OCI-LY3 (cell line): ENCODE results near the gene VIPR2.

Source experiments
- H2AFZ ChIP-seq: fragments of 200-600, 300-600 bp; shearing (Covaris generic); 2 replicates; pipeline ENCODE4 v1.6.0; 2014; ENCODE audit warnings: antibody characterized with exemption, low read depth, low read length
- H3K27ac ChIP-seq: fragments of 200-600, 300-600 bp; sonication (generic); 2 replicates; pipeline ENCODE4 v1.5.1; 2014; ENCODE audit warnings: mild to moderate bottlenecking, low read length, moderate library complexity, mixed read lengths
- H3K27me3 ChIP-seq: fragments of 200-600, 300-600 bp; sonication (generic); 2 replicates; pipeline ENCODE4 v1.6.1; 2014; ENCODE audit warnings: low read depth, low read length, mixed read lengths
- H3K36me3 ChIP-seq: fragments of 200-600, 300-600 bp; sonication (generic); replicated peaks from 2 replicates; pipeline ENCODE3; 2014; ENCODE audit warnings: low read depth, low read length, mixed read lengths
- H3K4me1 ChIP-seq: fragments of 300-600, 200-600 bp; sonication (generic); 2 replicates; pipeline ENCODE4 v1.6.1; 2014; ENCODE audit warnings: low read length, mixed read lengths
- H3K4me2 ChIP-seq: fragments of 200-600, 300-600 bp; sonication (generic); 2 replicates; pipeline ENCODE4 v1.6.1; 2014; ENCODE audit warnings: low read length, mixed read lengths
- H3K4me3 ChIP-seq: fragments of 300-600, 200-600 bp; sonication (generic); 2 replicates; pipeline ENCODE4 v1.5.1; 2014; ENCODE audit warnings: antibody characterized with exemption, mild to moderate bottlenecking, low read length, moderate library complexity
- H3K79me2 ChIP-seq: fragments of 300-600, 200-600 bp; shearing (Covaris generic); 2 replicates; pipeline ENCODE4 v1.6.1; 2014; ENCODE audit warnings: mild to moderate bottlenecking, low read length, mixed read lengths
- H3K9ac ChIP-seq: fragments of 300-600, 200-600 bp; shearing (Covaris generic); 2 replicates; pipeline ENCODE4 v1.6.0; 2014; ENCODE audit warnings: mild to moderate bottlenecking, low read length, moderate library complexity
- H3K9me3 ChIP-seq: fragments of 200-600, 300-600 bp; shearing (Covaris generic); 2 replicates; pipeline ENCODE4 v1.6.1; 2014; ENCODE audit warnings: low read length, mixed read lengths; ENCODE audit not compliant: insufficient read depth
- H4K20me1 ChIP-seq: fragments of 200-600, 300-600 bp; sonication (generic); 2 replicates; pipeline ENCODE4 v1.6.1; 2016; ENCODE audit warnings: low read length, mixed read lengths; ENCODE audit not compliant: insufficient read depth
- EZH2phosphoT487 ChIP-seq: fragments of 200-600 bp; shearing (Covaris generic); IDR thresholded peaks from 2 replicates; pipeline ENCODE4 v1.6.1; 2018; ENCODE audit warnings: antibody characterized with exemption, mixed run types, low read depth
- TF ChIP-seq, protein P1 (sequence below): fragments of 200-600, 300-600 bp; sonication (generic); IDR thresholded peaks from 2 replicates; pipeline ENCODE4 v1.5.1; 2014; ENCODE audit warnings: antibody characterized with exemption, low read length, low read depth

VIPR2 gene

DNA sequence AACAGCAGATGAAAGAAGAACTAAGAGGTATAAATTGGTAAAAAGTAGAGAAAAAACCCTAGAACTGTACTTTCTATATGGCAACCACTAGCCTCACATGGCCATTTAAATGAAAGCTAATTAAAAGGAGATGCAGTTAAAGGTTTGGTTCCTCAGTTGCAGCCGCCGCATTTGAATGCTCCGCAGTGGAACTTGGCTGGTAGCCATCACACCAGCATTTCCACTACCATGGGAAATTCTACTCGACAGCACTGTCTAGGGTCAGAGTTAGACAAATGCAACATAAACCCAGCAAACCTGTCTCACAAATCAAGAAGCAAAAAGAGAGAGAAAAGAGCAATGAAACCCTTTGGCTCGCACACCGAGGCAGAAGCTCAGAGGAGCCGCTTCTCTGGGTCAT, 29.7 kb downstream of the VIPR2 start:
- Histone ChIP-seq H3K27me3 (peaks cover 8% of the 10 kb centered on the region; the same call in 1 of the 2 replicates), H3K27ac (no peak overlapping the region), H2AFZ (no peak overlapping the region), H3K9ac (no peak overlapping the region), H3K79me2 (no peaks in the 10 kb centered on the region), H3K4me1 (no peaks in the 10 kb centered on the region), H3K9me3 (no peaks in the 10 kb centered on the region), H3K36me3 (no peaks in the 10 kb centered on the region), H4K20me1 (no peaks in the 10 kb centered on the region), H3K4me3 (no peak overlapping the region), H3K4me2 (no peak overlapping the region)
- TF ChIP-seq, protein P1, sequence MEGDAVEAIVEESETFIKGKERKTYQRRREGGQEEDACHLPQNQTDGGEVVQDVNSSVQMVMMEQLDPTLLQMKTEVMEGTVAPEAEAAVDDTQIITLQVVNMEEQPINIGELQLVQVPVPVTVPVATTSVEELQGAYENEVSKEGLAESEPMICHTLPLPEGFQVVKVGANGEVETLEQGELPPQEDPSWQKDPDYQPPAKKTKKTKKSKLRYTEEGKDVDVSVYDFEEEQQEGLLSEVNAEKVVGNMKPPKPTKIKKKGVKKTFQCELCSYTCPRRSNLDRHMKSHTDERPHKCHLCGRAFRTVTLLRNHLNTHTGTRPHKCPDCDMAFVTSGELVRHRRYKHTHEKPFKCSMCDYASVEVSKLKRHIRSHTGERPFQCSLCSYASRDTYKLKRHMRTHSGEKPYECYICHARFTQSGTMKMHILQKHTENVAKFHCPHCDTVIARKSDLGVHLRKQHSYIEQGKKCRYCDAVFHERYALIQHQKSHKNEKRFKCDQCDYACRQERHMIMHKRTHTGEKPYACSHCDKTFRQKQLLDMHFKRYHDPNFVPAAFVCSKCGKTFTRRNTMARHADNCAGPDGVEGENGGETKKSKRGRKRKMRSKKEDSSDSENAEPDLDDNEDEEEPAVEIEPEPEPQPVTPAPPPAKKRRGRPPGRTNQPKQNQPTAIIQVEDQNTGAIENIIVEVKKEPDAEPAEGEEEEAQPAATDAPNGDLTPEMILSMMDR = no peak
- TF ChIP-seq EZH2phosphoT487 = no peak

GRCh38 chr7:159114096-159114495, 30.6 kb downstream of the VIPR2 start:
- TF ChIP-seq, protein P1 = no peak
- TF ChIP-seq EZH2phosphoT487 = no peak
- Histone ChIP-seq H4K20me1 (no peaks in the 10 kb centered on the region), H3K27me3 (peaks cover 8% of the 10 kb centered on the region; the same call in 1 of the 2 replicates), H3K36me3 (no peaks in the 10 kb centered on the region), H3K9ac (no peak overlapping the region), H3K4me3 (no peak overlapping the region), H3K4me1 (no peaks in the 10 kb centered on the region), H3K4me2 (no peak overlapping the region), H3K27ac (no peak overlapping the region), H3K79me2 (no peaks in the 10 kb centered on the region), H3K9me3 (no peaks in the 10 kb centered on the region), H2AFZ (no peak overlapping the region)

DNA sequence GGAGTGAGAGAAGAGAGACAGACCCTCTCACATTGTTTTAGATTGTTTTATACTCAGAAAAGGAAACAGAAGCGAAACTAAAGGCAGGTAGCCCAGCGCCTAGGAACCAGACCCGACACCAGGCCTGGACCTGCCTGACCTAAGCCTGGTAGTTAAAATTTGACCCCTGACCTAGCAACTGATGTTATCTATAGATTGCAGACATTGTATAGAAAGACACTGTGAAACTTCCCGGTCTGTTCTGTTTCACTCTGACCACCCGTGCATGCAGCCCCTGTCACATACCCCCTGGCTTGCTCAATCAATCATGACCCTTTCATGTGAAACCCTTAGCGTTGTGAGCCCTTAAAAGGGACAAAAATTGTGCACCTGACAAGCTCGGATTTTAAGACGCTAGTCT, 31.6 kb downstream of the VIPR2 start:
- Histone ChIP-seq H3K36me3 (no peaks in the 10 kb centered on the region), H3K9ac (no peak overlapping the region), H2AFZ (no peak overlapping the region), H3K4me1 (no peaks in the 10 kb centered on the region), H3K27me3 (peaks cover 13% of the 10 kb centered on the region; the same call in 1 of the 2 replicates), H3K9me3 (no peaks in the 10 kb centered on the region), H3K4me3 (no peak overlapping the region), H4K20me1 (no peaks in the 10 kb centered on the region), H3K4me2 (no peak overlapping the region), H3K79me2 (no peaks in the 10 kb centered on the region), H3K27ac (no peak overlapping the region)
- TF ChIP-seq, protein P1 = no peak
- no peak for TF ChIP-seq EZH2phosphoT487

- H3K36me3 ChIP-seq = no peaks in the 10 kb centered on the region
- no peaks in the 10 kb centered on the region for H3K9me3 ChIP-seq
- H3K4me1 ChIP-seq = no peaks in the 10 kb centered on the region
- H3K27ac ChIP-seq = no peak overlapping the region
- H3K27me3 ChIP-seq = peaks cover 20% of the 10 kb centered on the region; the same call in 1 of the 2 replicates
- H3K79me2 ChIP-seq = no peaks in the 10 kb centered on the region
- H3K9ac ChIP-seq = no peak overlapping the region
- no peak overlapping the region for H2AFZ ChIP-seq
- TF ChIP-seq, protein P1 = no peak
- no peak for TF ChIP-seq EZH2phosphoT487
- H4K20me1 ChIP-seq = no peaks in the 10 kb centered on the region
- no peak overlapping the region for H3K4me3 ChIP-seq
- H3K4me2 ChIP-seq = no peak overlapping the region
Observed at GRCh38 chr7:159112136-159113011, 32.3 kb downstream of the VIPR2 start.
